OCI-M2 (cell line): Measurements from ENCODE around the gene CACNG7.
"Not testable (repeated sequence)": the region's sequence is repeated elsewhere in the genome, so short reads cannot be mapped to it uniquely, and the experiment has no call there.

Source experiments
- DNase-seq: peaks from one replicate; lab custom pipeline; 2025; ENCODE audit not compliant: unreplicated experiment; lab: John Stamatoyannopoulos, UW

The CACNG7 gene

DNA sequence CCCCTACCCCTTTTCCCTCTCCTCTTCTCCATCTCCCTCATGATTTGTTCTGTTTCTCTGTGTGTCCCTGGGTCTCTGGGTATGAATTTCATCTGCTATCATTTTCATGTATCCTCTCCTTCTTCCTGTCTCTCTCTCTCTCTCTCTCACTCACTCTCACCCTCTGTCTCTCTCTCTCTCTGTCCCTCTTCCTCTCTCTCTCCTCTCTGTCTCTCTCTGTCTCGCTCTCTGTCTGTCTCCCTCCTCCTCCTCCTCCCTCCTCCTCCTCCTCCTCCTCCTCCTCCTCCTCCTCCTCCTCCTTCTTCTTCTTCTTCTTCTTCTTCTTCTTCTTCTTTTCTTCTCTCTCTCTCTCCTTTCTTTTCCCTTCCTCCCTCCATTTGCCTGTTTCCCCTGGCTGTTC lies 3.3 kb upstream of the CACNG7 start:
- no peak for DNase-seq

GRCh38 chr19:53906211-53907192 lies 2.6 kb upstream of the CACNG7 start:
- DNase-seq = no peak

DNA sequence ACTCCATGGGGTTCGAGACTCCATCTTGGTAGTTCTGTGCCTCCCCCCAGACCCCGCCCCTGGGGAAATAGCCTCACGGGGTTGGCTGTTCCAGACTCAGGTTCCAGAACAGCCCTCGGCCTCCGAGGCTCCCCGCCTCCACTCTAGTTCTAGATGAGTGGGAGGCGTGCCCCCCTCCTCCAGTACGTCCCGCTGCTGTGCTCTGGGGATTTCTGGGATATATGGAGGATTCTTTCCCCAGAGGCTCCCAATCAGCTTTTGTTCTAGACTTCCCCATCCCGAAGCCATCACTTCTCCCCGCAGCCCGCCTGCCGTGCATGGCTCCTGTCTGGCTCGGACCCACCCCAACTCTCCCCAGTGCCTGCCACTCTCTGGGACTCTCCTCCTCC lies 1.9 kb upstream of the CACNG7 start:
- DNase-seq = no peak

DNA sequence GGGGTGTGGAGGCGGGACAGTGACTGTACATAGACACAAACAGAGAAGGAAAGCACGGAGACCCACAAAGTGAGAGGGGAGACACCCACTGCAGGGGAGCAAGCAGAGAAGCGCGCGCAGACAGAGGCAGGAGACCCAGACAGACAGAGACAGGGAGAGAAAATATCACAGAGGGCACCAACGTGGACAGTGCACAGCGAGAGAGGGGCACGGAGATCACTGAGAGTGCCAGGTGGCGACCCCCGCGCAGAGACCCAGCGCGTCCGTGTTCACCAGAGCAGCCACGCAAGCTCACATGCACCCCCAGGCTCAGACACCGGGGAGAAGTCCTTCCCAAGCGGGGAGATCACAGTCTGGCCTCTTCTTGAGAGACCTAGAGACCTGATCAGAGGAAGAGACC lies 1.4 kb upstream of the CACNG7 start:
- DNase-seq = no peak

DNA sequence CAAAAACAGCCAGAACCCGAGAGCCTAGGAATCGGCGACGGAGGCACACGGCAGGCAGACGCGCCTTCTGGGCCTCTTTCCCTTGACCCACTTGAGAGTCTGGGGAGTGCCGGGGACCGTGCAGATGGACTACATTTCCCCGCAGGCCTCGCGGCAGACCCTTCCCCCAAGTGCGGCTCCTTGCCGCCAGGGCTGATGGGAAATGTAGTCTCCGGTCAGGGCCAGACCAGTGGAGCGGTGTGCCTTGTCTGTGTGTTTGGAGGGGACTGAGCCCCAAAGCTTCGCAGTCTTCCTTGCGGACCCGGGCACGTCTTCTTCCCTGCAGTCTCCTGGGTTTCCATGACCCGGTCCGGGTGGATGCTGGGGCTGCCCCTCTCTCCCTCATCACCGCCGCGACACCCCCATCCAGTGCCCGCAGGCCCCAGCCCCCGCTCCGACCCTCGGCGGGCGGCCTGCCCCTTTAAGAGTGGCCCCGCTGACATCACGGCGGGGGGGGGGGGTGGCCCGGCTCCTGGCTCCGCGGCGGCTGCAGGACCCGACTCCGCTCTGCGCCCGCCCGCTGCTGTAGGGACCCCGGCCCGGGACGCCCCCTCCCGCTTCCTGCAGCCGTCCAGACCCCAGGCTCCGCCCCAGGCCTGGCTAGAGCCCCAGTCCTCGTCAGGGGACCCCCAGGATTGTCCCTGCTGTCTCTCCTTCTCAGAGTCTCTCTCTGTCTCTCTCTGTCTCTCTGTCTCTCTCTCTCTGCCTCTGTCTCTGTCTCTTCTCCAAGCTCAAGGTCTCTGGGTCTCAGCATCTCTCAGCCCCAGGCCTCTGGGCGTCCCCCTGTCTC lies 758 bp upstream of the CACNG7 start:
- DNase-seq = no peak

DNA sequence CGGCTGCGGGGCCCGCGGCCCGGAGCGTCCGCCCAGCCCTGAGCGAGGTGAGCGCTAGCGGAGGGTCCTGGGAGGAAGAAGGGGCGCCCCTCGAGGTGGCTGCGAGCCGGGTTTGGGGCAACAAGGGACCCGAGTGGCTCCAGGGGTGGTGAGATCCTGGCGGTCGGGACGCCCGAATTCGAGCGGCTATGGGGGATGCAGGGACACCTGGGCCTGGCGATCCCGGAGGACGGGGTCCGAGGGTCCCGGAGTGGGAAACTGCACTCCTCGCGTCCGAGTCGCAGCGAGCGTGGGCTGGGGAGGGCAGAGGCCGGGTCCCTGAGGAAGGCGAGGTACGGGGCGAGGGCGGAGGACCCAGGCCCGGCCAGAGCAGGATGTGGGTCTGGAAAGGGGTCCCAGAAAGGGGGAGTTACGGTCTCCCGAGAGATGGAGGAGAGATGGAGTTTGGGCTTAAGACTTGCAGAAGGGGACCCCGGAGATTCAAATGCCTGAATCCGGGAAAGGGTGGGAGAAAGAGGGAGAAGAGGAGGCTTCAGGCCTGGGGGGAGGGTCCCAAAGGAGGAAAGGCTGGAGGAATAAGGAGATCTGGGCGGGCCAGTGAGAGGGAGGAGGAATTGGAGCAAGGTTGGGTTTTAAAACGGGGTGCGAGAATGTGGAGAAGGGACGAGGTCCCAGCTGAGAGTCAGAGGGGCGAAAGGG lies 542 bp downstream of the CACNG7 start:
- no peak for DNase-seq

GRCh38 chr19:53910170-53910518 lies 1.1 kb downstream of the CACNG7 start:
- DNase-seq = no peak

GRCh38 chr19:53912653-53913052 lies 3.6 kb downstream of the CACNG7 start:
- DNase-seq = no peak

DNA sequence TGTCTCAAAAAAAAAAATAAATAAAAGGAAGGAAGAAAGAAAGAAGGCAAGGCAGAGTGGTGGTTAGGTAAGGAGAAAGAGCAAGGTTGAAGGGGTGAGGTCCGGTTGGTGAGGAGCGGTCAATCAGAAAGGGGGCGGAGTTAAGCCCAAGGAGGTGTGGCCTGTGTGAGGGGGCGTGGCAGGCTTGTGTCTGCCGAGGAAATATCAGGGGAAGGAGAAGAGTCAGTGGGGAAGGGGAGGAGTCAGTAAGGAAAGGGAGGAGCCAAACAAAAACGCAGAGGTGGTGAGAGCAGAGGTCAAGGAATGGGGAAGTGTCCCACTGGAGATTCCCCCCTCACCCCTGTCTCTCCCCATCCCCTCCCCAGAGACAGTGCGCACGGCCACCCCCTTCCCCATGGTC lies 5.9 kb downstream of the CACNG7 start:
- DNase-seq = no peak

GRCh38 chr19:53916004-53916403 lies 6.9 kb downstream of the CACNG7 start:
- no peak for DNase-seq

GRCh38 chr19:53917356-53917755 lies 8.3 kb downstream of the CACNG7 start:
- DNase-seq = no peak

DNA sequence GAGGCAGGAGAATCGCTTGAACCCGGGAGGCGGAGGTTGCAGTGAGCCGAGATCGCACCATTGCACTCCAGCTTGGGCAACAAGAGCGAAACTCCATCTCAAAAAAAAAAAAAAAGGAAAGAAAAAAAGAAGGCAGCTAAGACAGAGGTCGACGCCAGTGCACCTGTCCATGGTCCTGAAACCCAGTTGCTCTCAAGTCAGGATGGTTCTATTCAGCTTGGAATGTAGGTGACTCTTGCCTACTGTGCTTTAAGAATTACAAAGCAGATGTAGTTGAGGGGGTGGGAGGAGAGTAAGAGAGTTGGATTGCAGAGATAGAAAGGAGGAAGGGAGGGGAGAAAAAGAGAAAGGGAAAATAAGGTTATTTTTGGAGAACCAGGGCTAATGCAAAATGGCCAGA lies 18.7 kb downstream of the CACNG7 start:
- DNase-seq = no peak

- no peak for DNase-seq
Measured at GRCh38 chr19:53936029-53936428, 27.0 kb downstream of the CACNG7 start.

DNA sequence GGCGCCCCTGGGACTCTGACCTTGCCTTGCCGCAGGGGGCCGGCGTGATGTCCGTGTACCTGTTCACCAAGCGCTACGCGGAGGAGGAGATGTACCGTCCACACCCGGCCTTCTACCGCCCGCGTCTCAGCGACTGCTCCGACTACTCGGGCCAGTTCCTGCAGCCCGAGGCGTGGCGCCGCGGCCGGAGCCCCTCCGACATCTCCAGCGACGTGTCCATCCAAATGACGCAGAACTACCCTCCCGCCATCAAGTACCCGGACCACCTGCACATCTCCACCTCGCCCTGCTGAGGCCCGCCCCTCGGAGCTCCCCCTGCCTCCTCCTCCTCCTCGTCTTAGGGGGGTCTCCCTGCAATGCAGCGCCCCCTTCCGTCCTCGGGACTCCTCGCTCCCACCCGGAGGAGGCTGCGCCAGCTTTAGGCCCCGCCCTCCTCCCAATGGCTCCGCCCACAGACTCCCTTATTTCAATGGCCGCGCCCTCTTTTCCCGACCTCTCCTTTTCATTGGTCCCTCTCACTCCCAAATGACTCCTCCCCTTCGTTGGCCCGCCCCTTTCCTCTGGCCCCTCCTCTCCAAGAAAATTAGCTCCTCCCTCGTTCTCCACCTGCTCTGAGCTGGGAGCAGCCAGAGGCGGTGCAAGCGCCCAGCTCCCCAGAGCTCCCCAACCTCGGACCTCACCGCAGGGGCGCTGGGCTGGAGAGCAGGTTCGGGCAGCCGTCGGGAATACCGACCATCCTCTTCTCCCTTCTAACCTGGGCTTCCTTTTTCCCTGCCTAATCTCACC lies 33.1 kb downstream of the CACNG7 start:
- no peak for DNase-seq

DNA sequence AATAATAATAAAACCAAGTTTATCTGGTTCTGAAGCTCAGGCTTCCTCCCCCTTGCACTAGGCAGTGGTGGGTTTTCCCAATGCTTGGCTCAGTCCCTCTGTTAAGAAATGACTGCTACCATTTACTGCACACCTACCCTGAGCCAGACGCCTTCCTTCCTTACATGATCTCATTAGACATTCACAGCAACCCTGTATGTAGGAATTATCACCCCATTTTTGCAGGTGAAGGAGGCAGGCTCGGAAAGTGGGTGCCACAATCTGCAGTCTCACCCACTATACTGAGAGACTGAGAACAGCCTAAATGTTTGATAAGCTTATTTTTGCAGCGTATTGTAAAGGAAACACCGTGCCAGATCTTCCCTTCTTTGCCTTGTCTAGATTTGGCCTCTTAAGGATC lies 35.3 kb downstream of the CACNG7 start:
- DNase-seq = no peak

- DNase-seq = no peak
Measured at GRCh38 chr19:53944933-53945332, 35.9 kb downstream of the CACNG7 start.

DNA sequence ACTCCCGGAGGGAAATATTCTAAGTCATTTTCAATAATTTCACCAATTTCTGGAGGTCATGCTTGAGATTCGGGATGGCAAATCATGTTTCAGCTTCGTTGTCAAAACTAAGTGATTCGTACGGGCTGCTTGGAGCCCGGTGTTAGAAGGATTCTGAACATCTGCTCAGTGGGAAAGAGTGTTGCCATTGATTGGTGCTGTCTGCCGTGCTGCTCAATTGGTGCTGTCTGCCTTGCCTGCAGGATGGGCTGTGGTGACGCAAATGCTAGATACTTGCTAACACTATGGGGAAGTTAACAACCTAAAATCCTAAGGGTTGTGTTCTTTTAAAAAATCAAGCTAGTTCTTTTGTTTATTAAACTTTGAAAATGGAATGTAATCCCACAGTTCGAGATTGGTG lies 36.4 kb downstream of the CACNG7 start:
- no peak for DNase-seq

GRCh38 chr19:53945998-53946397 lies 36.9 kb downstream of the CACNG7 start:
- DNase-seq = no peak

DNA sequence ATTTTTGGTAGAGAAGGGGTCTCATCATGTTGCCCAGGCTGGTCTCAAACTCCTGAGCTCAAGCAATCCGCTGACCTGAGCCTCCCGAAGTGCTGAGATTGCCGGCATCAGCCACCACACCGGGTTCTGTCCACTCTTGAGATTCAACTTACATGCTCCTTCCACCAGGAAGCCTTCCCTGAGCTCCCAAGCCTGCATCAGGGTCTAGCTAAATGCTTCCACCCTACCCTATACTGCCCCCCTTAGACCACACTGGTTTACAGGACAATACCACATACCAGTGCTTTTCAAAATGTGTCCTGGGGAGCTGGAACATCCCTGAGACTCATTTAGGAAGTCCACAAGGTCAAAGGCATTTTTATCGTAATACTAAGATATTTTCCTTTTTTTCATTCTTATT lies 38.5 kb downstream of the CACNG7 start:
- no peak for DNase-seq

GRCh38 chr19:53948611-53949010 lies 39.5 kb downstream of the CACNG7 start:
- not testable (repeated sequence) for DNase-seq

DNA sequence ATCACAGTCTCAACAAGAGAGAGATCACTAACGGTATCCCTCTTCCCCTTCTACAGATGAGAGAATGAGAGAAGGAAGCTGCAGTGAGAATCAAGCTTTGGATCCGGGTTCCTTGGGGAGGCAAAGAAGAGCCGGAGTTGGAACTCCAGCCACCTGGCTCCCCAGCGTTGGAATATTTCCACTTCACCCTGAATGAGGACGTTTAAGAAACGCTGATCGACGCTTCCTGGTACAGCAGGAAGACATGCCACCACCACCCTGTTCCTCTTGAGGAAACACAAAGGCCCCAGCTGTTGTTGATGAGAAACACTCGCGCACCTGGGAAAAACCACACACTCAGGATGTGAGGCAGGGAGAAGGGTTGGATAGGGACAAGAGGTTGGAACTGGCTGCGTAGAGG lies 42.4 kb downstream of the CACNG7 start:
- DNase-seq = no peak
